ENCODE data around the gene PLEKHG4B.

DNA sequence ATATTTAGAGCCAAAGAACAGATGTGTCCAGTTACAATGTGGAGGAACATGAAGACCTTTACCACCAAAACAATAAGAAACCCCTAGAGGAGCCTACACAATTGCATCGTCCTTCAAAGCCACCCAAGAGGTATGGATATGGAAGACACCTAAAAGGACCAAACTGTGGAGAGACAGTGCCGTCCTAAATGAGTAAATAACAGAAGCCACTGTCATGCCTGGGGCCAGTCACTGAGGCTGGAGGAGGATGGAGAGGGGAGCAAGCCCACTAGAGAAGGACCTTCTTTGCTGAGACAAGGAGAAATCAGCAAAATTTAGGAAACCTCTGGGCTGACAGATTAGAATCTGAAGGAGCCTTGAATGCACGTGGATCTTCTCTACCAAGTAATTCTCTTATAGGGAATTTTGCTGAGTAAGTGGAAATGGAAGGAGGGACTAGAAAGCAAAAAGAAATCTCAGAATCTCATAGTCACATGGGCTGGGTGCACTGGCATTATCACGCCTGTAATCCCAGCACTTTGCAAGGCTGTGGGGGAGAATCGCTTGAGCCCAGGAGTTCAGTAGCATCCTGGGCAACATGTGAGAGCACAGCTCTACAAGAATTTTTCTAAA lies 27.6 kb downstream of the PLEKHG4B start:
- TF ChIP-seq, protein P1, sequence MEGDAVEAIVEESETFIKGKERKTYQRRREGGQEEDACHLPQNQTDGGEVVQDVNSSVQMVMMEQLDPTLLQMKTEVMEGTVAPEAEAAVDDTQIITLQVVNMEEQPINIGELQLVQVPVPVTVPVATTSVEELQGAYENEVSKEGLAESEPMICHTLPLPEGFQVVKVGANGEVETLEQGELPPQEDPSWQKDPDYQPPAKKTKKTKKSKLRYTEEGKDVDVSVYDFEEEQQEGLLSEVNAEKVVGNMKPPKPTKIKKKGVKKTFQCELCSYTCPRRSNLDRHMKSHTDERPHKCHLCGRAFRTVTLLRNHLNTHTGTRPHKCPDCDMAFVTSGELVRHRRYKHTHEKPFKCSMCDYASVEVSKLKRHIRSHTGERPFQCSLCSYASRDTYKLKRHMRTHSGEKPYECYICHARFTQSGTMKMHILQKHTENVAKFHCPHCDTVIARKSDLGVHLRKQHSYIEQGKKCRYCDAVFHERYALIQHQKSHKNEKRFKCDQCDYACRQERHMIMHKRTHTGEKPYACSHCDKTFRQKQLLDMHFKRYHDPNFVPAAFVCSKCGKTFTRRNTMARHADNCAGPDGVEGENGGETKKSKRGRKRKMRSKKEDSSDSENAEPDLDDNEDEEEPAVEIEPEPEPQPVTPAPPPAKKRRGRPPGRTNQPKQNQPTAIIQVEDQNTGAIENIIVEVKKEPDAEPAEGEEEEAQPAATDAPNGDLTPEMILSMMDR (IDR thresholded peaks at IDR 0.05) = no peak
- no peak for TF ChIP-seq POLR2A (IDR thresholded peaks at IDR 0.05)

All from thyroid gland (tissue), 4 donors.